Central memory CD8-positive, alpha-beta T cell (primary cell): ENCODE results near the gene KLHL36.

Source experiments
- ATAC-seq: fragments of 150-1000 bp; cut with Tn5 transposase; replicated peaks from 2 replicates; pipeline ENCODE4 v1.10.0; 2022; ENCODE audit warnings: mild to moderate bottlenecking, moderate FRiP score, moderate number of reproducible peaks; ENCODE audit not compliant: poor library complexity, severe bottlenecking; ENCODE audit errors: extremely low read depth
- DNase-seq, 2 donors: peaks; one replicate each; pipeline ENCODE4 v3.0.0; 2021; ENCODE audit warnings: low spot score in 2 of 2
- H3K27ac Mint-ChIP-seq: one replicate; pipeline ENCODE4 v1.8.0; 2022; ENCODE audit warnings: low read depth, mild to moderate bottlenecking, moderate library complexity, mixed read lengths
- H3K27me3 Mint-ChIP-seq: one replicate; pipeline ENCODE4 v1.8.0; 2022; ENCODE audit warnings: mixed read lengths
- H3K36me3 Mint-ChIP-seq: one replicate; pipeline ENCODE4 v1.8.0; 2022; ENCODE audit warnings: mild to moderate bottlenecking, moderate library complexity, mixed read lengths; ENCODE audit not compliant: insufficient read depth
- H3K4me1 Mint-ChIP-seq: one replicate; pipeline ENCODE4 v1.8.0; 2022; ENCODE audit warnings: mixed read lengths
- H3K4me3 Mint-ChIP-seq: one replicate; pipeline ENCODE4 v1.8.0; 2022; ENCODE audit warnings: mild to moderate bottlenecking, moderate library complexity, mixed read lengths
- H3K9me3 Mint-ChIP-seq: one replicate; pipeline ENCODE4 v1.8.0; 2022; ENCODE audit warnings: mixed read lengths

The KLHL36 gene

DNA sequence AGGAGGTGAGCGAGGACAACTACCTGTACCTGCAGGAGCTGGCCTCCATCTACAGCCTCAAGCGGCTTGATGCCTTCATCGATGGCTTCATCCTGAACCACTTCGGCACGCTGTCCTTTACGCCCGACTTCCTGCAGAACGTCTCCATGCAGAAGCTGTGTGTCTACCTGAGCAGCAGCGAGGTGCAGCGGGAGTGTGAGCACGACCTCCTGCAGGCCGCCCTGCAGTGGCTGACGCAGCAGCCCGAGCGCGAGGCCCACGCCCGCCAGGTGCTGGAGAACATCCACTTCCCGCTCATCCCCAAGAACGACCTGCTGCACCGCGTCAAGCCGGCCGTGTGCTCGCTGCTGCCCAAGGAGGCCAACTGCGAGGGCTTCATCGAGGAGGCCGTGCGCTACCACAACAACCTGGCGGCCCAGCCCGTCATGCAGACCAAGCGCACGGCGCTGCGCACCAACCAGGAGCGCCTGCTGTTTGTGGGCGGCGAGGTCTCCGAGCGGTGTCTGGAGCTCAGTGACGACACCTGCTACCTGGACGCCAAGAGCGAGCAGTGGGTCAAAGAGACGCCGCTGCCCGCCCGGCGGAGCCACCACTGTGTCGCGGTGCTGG lies 9.0 kb downstream of the KLHL36 start:
- DNase-seq (no peak), ATAC-seq (no peak)
- no peaks in the 10 kb centered on the region for H3K27me3 Mint-ChIP-seq
- peaks cover 36% of the 10 kb centered on the region for H3K4me1 Mint-ChIP-seq
- no peak overlapping the region for H3K4me3 Mint-ChIP-seq
- no peaks in the 10 kb centered on the region for H3K9me3 Mint-ChIP-seq
- no peak overlapping the region for H3K27ac Mint-ChIP-seq
- H3K36me3 Mint-ChIP-seq = peaks cover 63% of the 10 kb centered on the region

DNA sequence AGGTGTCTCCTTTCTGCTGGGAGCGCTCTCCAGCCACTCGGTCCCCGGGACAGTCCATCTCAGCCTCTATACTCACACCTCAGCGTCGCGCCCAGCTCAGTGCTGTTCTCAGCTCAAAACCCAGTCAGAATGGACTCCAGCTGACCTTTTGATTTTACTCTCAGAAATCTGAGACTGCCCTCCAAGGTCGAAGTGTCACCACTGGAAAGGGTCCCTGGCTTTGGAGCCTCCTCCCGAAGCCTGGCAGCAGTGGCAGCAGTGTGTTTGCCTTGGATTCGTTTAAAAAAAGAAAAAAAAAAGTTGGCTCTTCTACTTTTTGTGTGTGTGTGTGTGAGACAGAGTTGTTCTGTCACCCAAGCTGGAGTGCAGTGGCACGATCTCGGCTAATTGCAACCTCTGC lies 10.4 kb downstream of the KLHL36 start:
- H3K27ac Mint-ChIP-seq = no peak overlapping the region
- H3K27me3 Mint-ChIP-seq = no peaks in the 10 kb centered on the region
- H3K4me1 Mint-ChIP-seq = peaks cover 25% of the 10 kb centered on the region
- peaks cover 70% of the 10 kb centered on the region for H3K36me3 Mint-ChIP-seq
- no peak for ATAC-seq
- no peaks in the 10 kb centered on the region for H3K9me3 Mint-ChIP-seq
- no peak for DNase-seq
- H3K4me3 Mint-ChIP-seq = no peak overlapping the region

DNA sequence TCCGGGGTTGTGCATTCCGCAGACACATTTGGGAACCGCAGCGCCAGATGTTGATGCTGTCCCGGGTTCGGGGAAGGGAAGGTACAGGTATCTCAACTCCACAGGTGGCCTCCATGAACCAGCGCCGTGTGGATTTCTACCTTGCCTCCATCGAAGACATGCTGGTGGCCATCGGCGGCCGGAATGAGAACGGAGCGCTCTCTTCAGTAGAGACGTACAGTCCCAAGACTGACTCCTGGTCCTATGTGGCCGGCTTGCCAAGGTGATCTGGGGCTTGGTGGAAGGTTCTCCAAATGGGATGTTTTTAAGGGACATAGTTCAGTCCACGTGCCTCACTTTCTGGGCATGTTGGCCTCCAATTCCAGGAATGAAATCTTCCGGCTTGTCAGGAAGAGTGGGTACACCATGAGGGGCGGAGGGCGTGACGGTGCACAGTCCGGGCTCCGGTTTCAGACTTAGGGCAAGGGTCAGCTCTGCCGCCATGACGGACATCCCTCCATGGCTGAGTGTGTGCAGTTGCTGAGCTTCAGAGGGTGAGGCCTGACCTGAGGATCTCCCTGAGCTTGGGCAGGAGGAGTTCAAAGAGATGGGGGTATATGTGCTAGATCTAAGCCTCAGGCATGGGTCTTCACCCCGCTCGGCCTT lies 11.5 kb downstream of the KLHL36 start:
- H3K36me3 Mint-ChIP-seq = peaks cover 64% of the 10 kb centered on the region
- no peak for DNase-seq
- H3K9me3 Mint-ChIP-seq = no peaks in the 10 kb centered on the region
- ATAC-seq = no peak
- peaks cover 14% of the 10 kb centered on the region for H3K4me1 Mint-ChIP-seq
- H3K27ac Mint-ChIP-seq = no peak overlapping the region
- H3K4me3 Mint-ChIP-seq = no peak overlapping the region
- H3K27me3 Mint-ChIP-seq = no peaks in the 10 kb centered on the region

DNA sequence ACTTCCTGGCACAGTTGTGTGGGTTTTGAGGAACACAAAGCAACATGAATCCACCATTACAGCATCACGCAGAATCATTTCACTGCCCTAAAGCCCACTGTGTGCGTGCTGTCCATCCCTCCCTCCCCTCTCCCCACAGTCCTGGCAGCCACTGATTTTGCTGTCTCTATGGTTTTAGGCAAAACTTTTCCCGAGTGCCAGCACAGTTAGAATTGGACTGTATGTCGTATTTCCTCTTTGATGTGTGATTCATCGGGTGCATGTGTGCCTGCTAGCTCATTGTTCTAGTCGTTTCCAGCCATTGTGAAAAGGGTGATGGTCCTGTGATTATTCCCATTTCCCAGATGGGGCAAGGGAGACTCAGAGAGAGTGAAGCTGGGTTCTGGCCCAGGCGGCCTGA lies 12.7 kb downstream of the KLHL36 start:
- Mint-ChIP-seq H3K36me3 (peaks cover 58% of the 10 kb centered on the region), H3K4me3 (no peak overlapping the region), H3K9me3 (no peaks in the 10 kb centered on the region), H3K4me1 (peaks cover 7% of the 10 kb centered on the region), H3K27me3 (no peaks in the 10 kb centered on the region), H3K27ac (peak overlapping the region; percentile 29)
- DNase-seq (no peak), ATAC-seq (no peak)

DNA sequence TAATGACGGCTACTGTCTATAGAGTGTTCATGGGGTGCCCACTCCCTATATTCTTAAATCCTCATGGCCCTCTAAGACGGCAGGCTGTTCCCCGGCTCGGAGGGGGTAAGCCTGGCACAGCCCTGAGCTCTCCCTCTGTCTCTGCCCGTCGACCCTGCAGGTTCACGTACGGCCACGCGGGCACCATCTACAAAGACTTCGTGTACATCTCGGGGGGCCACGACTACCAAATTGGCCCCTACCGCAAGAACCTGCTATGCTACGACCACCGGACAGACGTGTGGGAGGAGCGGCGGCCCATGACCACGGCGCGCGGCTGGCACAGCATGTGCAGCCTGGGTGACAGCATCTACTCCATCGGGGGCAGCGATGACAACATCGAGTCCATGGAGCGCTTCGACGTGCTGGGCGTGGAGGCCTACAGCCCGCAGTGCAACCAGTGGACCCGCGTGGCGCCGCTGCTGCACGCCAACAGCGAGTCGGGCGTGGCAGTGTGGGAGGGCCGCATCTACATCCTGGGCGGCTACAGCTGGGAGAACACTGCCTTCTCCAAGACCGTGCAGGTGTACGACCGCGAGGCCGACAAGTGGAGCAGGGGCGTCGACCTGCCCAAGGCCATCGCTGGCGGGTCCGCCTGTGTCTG lies 13.2 kb downstream of the KLHL36 start:
- H3K36me3 Mint-ChIP-seq = peaks cover 57% of the 10 kb centered on the region
- peaks cover 1% of the 10 kb centered on the region for H3K4me1 Mint-ChIP-seq
- DNase-seq (no peak), ATAC-seq (no peak)
- H3K9me3 Mint-ChIP-seq = no peaks in the 10 kb centered on the region
- peak overlapping the region; percentile 29 for H3K27ac Mint-ChIP-seq
- no peaks in the 10 kb centered on the region for H3K27me3 Mint-ChIP-seq
- H3K4me3 Mint-ChIP-seq = no peak overlapping the region

DNA sequence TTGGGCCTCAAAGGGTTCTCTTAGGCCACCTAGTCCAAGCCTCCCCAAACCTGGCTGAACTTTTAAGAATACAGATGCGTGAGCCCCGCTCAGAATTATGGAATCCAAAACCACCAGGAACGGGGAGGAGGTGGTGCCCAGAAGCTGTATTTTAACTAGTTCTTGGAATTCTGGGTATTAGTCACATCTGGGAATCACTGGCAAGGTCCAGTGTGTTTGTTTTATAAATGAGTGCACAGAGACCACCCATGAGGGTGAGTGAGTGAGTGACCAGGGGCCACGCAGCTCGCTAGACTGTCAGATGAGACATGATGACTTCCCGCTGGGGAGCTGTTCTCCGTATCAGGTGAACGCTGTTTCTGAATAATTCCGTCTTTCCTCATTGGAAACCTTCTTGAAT lies 14.2 kb downstream of the KLHL36 start:
- Mint-ChIP-seq H3K27me3 (no peaks in the 10 kb centered on the region), H3K9me3 (no peaks in the 10 kb centered on the region), H3K4me1 (no peaks in the 10 kb centered on the region), H3K27ac (no peak overlapping the region), H3K4me3 (no peak overlapping the region), H3K36me3 (peaks cover 54% of the 10 kb centered on the region)
- DNase-seq (no peak), ATAC-seq (no peak)

DNA sequence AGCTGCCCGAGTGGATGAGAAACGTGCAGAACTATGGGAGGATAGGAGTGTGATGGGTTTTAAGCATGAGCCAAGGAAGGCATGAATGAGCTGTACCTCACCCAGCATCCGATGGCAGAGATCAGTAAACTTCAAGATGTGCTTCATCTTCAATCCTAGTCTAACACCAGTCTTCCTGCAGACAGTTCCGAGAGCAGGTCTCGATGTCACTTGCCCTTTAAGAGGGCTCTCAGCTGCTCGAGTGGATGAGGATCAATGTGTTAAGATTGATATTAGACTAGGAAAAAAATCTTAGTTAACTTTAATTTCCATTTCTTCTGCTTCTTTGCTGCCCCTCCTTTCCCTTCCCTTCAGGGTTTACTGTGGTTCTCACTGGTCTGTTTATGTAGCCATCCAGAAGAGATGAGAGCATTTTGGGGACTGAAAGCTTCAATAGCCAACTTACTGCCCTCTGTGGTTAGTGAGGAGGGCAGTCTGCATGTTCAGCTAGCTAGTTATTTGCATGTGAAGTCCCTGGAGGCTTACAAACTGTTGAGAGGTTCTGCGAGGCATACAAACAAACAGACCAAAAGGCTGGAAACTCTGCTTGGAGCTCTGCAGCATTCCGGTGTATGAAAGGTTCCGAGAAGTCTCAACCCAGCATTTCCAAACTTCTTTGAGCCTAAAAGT lies 15.3 kb downstream of the KLHL36 start:
- Mint-ChIP-seq H3K4me3 (no peak overlapping the region), H3K4me1 (no peaks in the 10 kb centered on the region), H3K27me3 (no peaks in the 10 kb centered on the region), H3K36me3 (peaks cover 48% of the 10 kb centered on the region), H3K9me3 (no peaks in the 10 kb centered on the region), H3K27ac (no peak overlapping the region)
- DNase-seq (no peak), ATAC-seq (no peak)

DNA sequence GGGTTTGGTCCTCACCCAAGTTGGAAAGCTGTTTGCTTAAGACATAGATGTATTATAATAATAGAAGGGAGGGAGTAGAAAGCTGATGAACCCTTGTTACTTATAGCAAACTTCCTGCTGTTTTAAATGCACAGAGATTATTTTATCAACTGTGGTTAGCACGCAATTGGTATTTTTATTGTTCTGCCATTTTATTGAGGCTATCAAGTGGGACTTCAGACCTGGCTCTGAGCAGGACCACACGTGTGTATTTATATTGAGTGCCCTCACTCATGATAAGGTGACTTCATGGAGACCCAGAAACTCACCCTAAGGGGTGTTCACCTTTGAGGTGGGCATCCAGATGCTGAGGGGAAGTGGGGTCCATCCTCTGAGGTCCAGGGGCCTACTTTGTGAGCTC lies 17.0 kb downstream of the KLHL36 start:
- Mint-ChIP-seq H3K27me3 (no peaks in the 10 kb centered on the region), H3K4me1 (no peaks in the 10 kb centered on the region), H3K36me3 (peaks cover 32% of the 10 kb centered on the region), H3K27ac (no peak overlapping the region), H3K9me3 (no peaks in the 10 kb centered on the region), H3K4me3 (no peak overlapping the region)
- DNase-seq = no peak
- ATAC-seq = no peak

DNA sequence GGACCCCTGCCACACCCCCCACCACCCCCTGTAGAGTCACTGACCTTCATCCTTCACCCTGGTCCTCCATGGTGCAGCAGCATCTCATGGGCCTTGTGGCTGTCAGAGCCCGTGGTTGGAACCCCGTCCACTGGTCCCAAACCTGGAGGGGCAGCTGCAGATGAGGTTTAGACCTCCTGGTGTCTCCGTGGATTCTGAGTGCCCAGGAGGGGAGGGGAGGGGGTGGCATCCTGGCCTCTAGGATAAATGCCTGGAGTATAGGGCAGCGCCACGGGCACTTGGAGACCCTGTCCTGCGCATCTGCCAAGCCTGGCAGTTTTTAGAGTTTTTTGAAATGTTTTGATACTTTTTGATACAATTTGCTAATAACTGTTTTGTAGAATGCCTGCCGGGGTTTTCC lies 17.5 kb downstream of the KLHL36 start:
- Mint-ChIP-seq H3K27ac (no peak overlapping the region), H3K36me3 (peaks cover 29% of the 10 kb centered on the region), H3K9me3 (no peaks in the 10 kb centered on the region), H3K4me1 (no peaks in the 10 kb centered on the region), H3K27me3 (no peaks in the 10 kb centered on the region), H3K4me3 (no peak overlapping the region)
- ATAC-seq (no peak), DNase-seq (no peak)

DNA sequence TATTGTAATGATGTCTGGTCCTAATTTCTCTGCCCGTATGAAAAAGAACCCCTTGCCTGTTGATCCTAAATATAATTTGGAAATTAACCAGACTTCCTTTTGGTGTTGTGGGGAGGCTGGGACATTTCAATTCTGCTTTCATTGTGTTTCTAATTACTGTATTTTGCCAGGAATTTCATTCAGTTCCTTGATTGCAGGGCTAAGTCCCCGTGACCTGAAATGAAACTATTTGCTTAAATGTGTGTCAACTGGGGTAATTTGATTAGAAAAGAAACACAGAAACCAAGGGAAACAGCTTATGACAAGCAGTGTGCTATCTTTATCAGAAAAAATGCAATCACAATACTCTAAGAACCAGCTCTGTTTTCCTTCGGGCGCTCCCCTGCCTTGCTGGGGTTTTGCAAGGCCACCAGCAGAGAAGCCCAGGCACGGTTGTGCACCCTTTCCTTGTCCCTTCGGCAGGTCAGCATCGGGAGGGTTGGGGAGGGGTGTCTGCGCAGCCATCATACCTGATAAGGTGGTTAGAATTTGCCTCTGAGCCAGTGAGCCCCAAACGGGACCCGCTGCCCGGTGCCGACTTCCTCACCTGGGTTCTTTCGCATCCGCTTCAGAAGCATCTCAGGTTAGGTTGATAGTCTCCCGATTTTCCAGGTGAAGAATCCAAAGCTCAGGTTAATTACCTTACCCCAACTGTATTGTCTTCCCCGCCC lies 19.4 kb downstream of the KLHL36 start:
- DNase-seq (no peak), ATAC-seq (no peak)
- Mint-ChIP-seq H3K4me1 (no peaks in the 10 kb centered on the region), H3K36me3 (peaks cover 18% of the 10 kb centered on the region), H3K9me3 (no peaks in the 10 kb centered on the region), H3K4me3 (no peak overlapping the region), H3K27me3 (no peaks in the 10 kb centered on the region), H3K27ac (no peak overlapping the region)

DNA sequence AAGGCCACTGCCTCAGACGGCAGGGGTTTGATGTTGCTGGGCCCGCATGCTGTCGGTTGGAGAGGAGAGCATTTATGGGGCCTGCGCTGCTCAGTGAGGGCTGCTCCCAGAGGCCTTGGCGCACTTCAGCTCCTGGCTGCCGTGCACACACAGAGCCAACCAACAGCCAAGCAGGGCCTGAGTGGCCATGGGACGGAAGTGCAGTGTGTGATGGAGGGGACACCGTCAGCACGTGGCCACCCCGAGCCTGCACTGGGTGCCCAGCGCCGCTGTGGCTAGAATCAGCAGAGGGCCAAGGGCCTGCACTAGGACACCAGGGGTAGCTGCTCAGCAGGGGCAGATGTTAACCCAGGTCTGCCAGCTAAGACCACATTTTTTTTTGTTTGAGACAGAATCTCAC lies 21.8 kb downstream of the KLHL36 start:
- no peak for ATAC-seq
- no peaks in the 10 kb centered on the region for H3K9me3 Mint-ChIP-seq
- no peak for DNase-seq
- H3K36me3 Mint-ChIP-seq = peaks cover 4% of the 10 kb centered on the region
- no peaks in the 10 kb centered on the region for H3K27me3 Mint-ChIP-seq
- H3K27ac Mint-ChIP-seq = no peak overlapping the region
- no peak overlapping the region for H3K4me3 Mint-ChIP-seq
- no peaks in the 10 kb centered on the region for H3K4me1 Mint-ChIP-seq

DNA sequence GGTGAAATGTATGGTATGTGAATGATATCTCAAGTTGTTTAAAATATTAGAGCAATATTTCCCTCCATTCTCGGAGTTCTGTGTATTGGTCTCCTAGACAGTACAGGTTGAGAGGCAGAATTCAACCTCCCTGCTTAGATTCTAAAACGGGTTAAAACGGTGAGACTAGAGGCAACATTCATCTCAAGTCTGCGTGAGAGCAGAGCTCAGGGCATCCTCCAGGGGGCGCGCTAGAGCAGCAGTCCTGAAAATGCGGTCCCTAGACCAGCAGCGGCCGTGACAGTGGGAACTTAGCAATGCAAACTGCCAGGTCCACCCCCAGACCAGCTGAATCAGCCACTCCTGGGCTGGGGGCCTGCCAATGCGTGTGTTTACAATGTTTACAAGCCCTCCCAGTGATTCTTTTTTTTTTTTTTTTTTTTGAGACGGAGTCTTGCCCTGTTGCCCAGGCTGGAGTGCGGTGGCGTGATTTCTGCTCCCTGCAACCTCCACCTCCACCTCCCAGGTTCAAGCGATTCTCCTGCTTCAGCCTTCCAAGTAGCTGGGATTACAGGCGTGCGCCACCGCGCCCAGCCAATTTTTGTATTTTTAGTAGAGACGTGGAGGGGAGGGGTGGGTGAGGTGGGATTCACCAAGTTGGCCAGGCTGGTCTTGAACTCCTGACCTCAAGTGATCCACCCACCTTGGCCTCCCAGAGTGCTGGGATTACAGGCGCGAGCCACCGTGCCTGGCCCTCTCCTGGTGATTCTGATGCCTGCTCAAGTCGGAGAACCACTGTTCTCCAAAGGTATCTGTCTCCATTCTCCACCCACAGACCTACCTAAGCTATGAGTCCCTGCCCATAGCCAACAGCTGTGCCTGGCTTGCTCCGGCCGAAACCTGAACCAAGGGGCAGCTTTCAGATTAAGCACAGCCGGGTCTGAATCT lies 24.2 kb downstream of the KLHL36 start:
- H3K36me3 Mint-ChIP-seq = peaks cover 2% of the 10 kb centered on the region
- no peak overlapping the region for H3K27ac Mint-ChIP-seq
- no peaks in the 10 kb centered on the region for H3K4me1 Mint-ChIP-seq
- peaks cover 2% of the 10 kb centered on the region for H3K27me3 Mint-ChIP-seq
- peak; percentile 83 for ATAC-seq
- no peaks in the 10 kb centered on the region for H3K9me3 Mint-ChIP-seq
- H3K4me3 Mint-ChIP-seq = no peak overlapping the region
- DNase-seq = peak; percentile 59 to 75
